Ascending aorta (tissue), 2 donors: ENCODE measurements around the gene ANKRD27. TPM values are rescaled to one million over a fixed set of nuclear protein-coding genes. Genes with fewer than 3 reads are reported as not detected.
"Not testable (repeated sequence)": the region's sequence is repeated elsewhere in the genome, so short reads cannot be mapped to it uniquely, and the experiment has no call there.

Experiments
- DNase-seq, 2 donors: peaks; one replicate each; pipeline ENCODE4 v3.0.0-alpha.2; 2019; ENCODE audit warnings: low spot score in 2 of 2
- H3K27ac ChIP-seq, 2 donors: fragments of 200-600 bp; sonication (generic); one replicate each; pipeline ENCODE4 v1.5.1; 2016 to 2017; ENCODE audit warnings: mild to moderate bottlenecking in 1 of 2
- H3K27me3 ChIP-seq: fragments of 200-600 bp; sonication (generic); one replicate; pipeline ENCODE4 v1.5.1; 2017
- H3K36me3 ChIP-seq, 2 donors: fragments of 200-600 bp; sonication (generic); one replicate each; pipeline ENCODE4 v1.5.1; 2016
- H3K4me1 ChIP-seq, 2 donors: fragments of 200-600 bp; sonication (generic); one replicate each; pipeline ENCODE4 v1.5.1; 2016 to 2017; ENCODE audit warnings: mild to moderate bottlenecking in 1 of 2
- H3K4me3 ChIP-seq, 2 donors: fragments of 200-600 bp; sonication (generic); one replicate each; pipeline ENCODE4 v1.5.1; 2016 to 2017; ENCODE audit warnings: mild to moderate bottlenecking in 1 of 2
- H3K9me3 ChIP-seq, 2 donors: fragments of 200-600 bp; sonication (generic); one replicate each; pipeline ENCODE4 v1.5.1; 2016
- CTCF ChIP-seq, 3 experiments: fragments of 200-600 bp in 2 of 3; fragments of 450-650 bp in 1 of 3; sonication (generic) in 2 of 3; IDR thresholded peaks; one replicate each; pipeline ENCODE4 v1.5.1; 2016 to 2019; ENCODE audit warnings: antibody characterized with exemption in 3 of 3, mild to moderate bottlenecking in 1 of 3, moderate library complexity in 1 of 3
- intact Hi-C: fragments of 100-400 bp; cut with DNase I; formaldehyde crosslinking; loops from one replicate; pipeline ENCODE4 v1.15.1; 2023
- total RNA-seq: library from RNA; depleted of rRNA; stranded (reverse); fragments of >200 nt; gene quantifications from one replicate; pipeline ENCODE4 v1.1.0, GENCODE V29; 2016

ANKRD27 gene
- total RNA-seq, 1 donor from 2014 or later: 17.3 TPM

GRCh38 chr19:32717496-32717895 lies 42.5 kb upstream of the ANKRD27 start:
- DNase-seq: no peak
- H3K4me3 ChIP-seq: no peak overlapping the region
- peaks cover 4 to 22% of the 10 kb centered on the region in 2 donors for H3K36me3 ChIP-seq
- no peak for TF ChIP-seq CTCF (IDR thresholded peaks at IDR 0.05)
- no peak overlapping the region for H3K27ac ChIP-seq
- no peaks in the 10 kb centered on the region for H3K4me1 ChIP-seq
- intact Hi-C loops: no loop called here
- no peaks in the 10 kb centered on the region for H3K27me3 ChIP-seq
- H3K9me3 ChIP-seq: no peaks in the 10 kb centered on the region

GRCh38 chr19:32716203-32716602 lies 41.2 kb upstream of the ANKRD27 start:
- H3K4me3 ChIP-seq, H3K27ac ChIP-seq, intact Hi-C loops, H3K4me1 ChIP-seq, H3K9me3 ChIP-seq, DNase-seq, H3K27me3 ChIP-seq: not testable (repeated sequence)
- H3K36me3 ChIP-seq: peaks cover 13 to 33% of the 10 kb centered on the region in 2 donors

GRCh38 chr19:32711747-32712146 lies 36.8 kb upstream of the ANKRD27 start:
- Histone ChIP-seq H3K27me3 (no peaks in the 10 kb centered on the region), H3K9me3 (no peaks in the 10 kb centered on the region), H3K4me1 (no peaks in the 10 kb centered on the region), H3K4me3 (no peak overlapping the region), H3K36me3 (peaks cover 28 to 39% of the 10 kb centered on the region in 2 donors), H3K27ac (no peak overlapping the region)
- no peak for TF ChIP-seq CTCF (IDR thresholded peaks at IDR 0.05)
- DNase-seq: no peak
- intact Hi-C loops: no loop called here

- no peak for TF ChIP-seq CTCF (IDR thresholded peaks at IDR 0.05)
- Histone ChIP-seq H3K4me3 (no peak overlapping the region), H3K9me3 (peaks cover 0 to 10% of the 10 kb centered on the region in 2 donors), H3K4me1 (no peaks in the 10 kb centered on the region), H3K27ac (no peak overlapping the region), H3K36me3 (peaks cover 32 to 40% of the 10 kb centered on the region in 2 donors), H3K27me3 (no peaks in the 10 kb centered on the region)
- intact Hi-C loops: no loop called here
- DNase-seq: no peak
Observed at GRCh38 chr19:32709032-32709431, 34.1 kb upstream of the ANKRD27 start.

GRCh38 chr19:32708457-32708856 lies 33.5 kb upstream of the ANKRD27 start:
- Histone ChIP-seq H3K36me3 (peaks cover 32 to 36% of the 10 kb centered on the region in 2 donors), H3K27ac (no peak overlapping the region), H3K27me3 (no peaks in the 10 kb centered on the region), H3K4me1 (no peaks in the 10 kb centered on the region), H3K9me3 (peaks cover 4 to 15% of the 10 kb centered on the region in 2 donors), H3K4me3 (no peak overlapping the region)
- no peak for DNase-seq
- no peak for TF ChIP-seq CTCF (IDR thresholded peaks at IDR 0.05)
- intact Hi-C loops: no loop called here

GRCh38 chr19:32704006-32704405 lies 29.0 kb upstream of the ANKRD27 start:
- DNase-seq, intact Hi-C loops, H3K27ac ChIP-seq, H3K4me1 ChIP-seq, H3K27me3 ChIP-seq, H3K4me3 ChIP-seq: not testable (repeated sequence)
- Histone ChIP-seq H3K9me3 (peaks cover 4 to 19% of the 10 kb centered on the region in 2 donors), H3K36me3 (peaks cover 4 to 22% of the 10 kb centered on the region in 2 donors)

GRCh38 chr19:32702010-32702409 lies 27.0 kb upstream of the ANKRD27 start:
- TF ChIP-seq CTCF (IDR thresholded peaks at IDR 0.05): no peak
- peaks cover 10 to 29% of the 10 kb centered on the region in 2 donors for H3K36me3 ChIP-seq

GRCh38 chr19:32700129-32700528 lies 25.1 kb upstream of the ANKRD27 start:
- DNase-seq, H3K27me3 ChIP-seq, H3K27ac ChIP-seq, H3K4me1 ChIP-seq, intact Hi-C loops, H3K4me3 ChIP-seq: not testable (repeated sequence)
- H3K36me3 ChIP-seq: peaks cover 6 to 29% of the 10 kb centered on the region in 2 donors
- peaks cover 4 to 19% of the 10 kb centered on the region in 2 donors for H3K9me3 ChIP-seq

More at GRCh38 chr19:32702010-32702409, 27.0 kb upstream of the ANKRD27 start:
- H3K27me3 ChIP-seq: no peaks in the 10 kb centered on the region
- intact Hi-C loops: no loop called here
- DNase-seq: no peak
- H3K9me3 ChIP-seq: peaks cover 4 to 19% of the 10 kb centered on the region in 2 donors
- H3K27ac ChIP-seq: no peak overlapping the region
- H3K4me3 ChIP-seq: no peak overlapping the region
- no peaks in the 10 kb centered on the region for H3K4me1 ChIP-seq

GRCh38 chr19:32696771-32697170 lies 21.8 kb upstream of the ANKRD27 start:
- DNase-seq, H3K27me3 ChIP-seq, H3K27ac ChIP-seq, intact Hi-C loops, H3K4me3 ChIP-seq, H3K9me3 ChIP-seq: not testable (repeated sequence)
- peaks cover 6 to 19% of the 10 kb centered on the region in 2 donors for H3K36me3 ChIP-seq
- H3K4me1 ChIP-seq: peaks cover 10 to 15% of the 10 kb centered on the region in 2 donors
